GM18520 (cell line): Measurements from ENCODE around the gene FERMT2.

Experiments
- ATAC-seq: cut with Tn5 transposase; IDR thresholded peaks from one replicate; pipeline ENCODE4 v1.9.1; 2021; ENCODE audit not compliant: unreplicated experiment

The FERMT2 gene

GRCh38 chr14:52902971-52903619, 47.8 kb downstream of the FERMT2 start:
- no peak for ATAC-seq

GRCh38 chr14:52901357-52901980, 49.4 kb downstream of the FERMT2 start:
- no peak for ATAC-seq

GRCh38 chr14:52900731-52901130, 50.1 kb downstream of the FERMT2 start:
- no peak for ATAC-seq

- no peak for ATAC-seq
Observed at GRCh38 chr14:52898496-52898895, 52.4 kb downstream of the FERMT2 start.

- ATAC-seq = no peak
Observed at GRCh38 chr14:52895000-52895399, 55.9 kb downstream of the FERMT2 start.

- ATAC-seq = no peak
Observed at GRCh38 chr14:52891800-52892199, 59.0 kb downstream of the FERMT2 start.

- ATAC-seq = no peak
Observed at GRCh38 chr14:52888839-52889838, 61.7 kb downstream of the FERMT2 start.

- no peak for ATAC-seq
Observed at GRCh38 chr14:52888159-52888558, 62.7 kb downstream of the FERMT2 start.

GRCh38 chr14:52885230-52885629, 65.6 kb downstream of the FERMT2 start:
- no peak for ATAC-seq

GRCh38 chr14:52883658-52884057, 67.2 kb downstream of the FERMT2 start:
- ATAC-seq = no peak

- ATAC-seq = no peak
Observed at GRCh38 chr14:52882824-52883223, 68.0 kb downstream of the FERMT2 start.

GRCh38 chr14:52879958-52880357, 70.9 kb downstream of the FERMT2 start:
- ATAC-seq = no peak

GRCh38 chr14:52878946-52879345, 71.9 kb downstream of the FERMT2 start:
- no peak for ATAC-seq

GRCh38 chr14:52878469-52878868, 72.4 kb downstream of the FERMT2 start:
- ATAC-seq = no peak

GRCh38 chr14:52877628-52878027, 73.2 kb downstream of the FERMT2 start:
- no peak for ATAC-seq

GRCh38 chr14:52876806-52877205, 74.0 kb downstream of the FERMT2 start:
- no peak for ATAC-seq

- no peak for ATAC-seq
Observed at GRCh38 chr14:52876311-52876710, 74.5 kb downstream of the FERMT2 start.

GRCh38 chr14:52875707-52876106, 75.1 kb downstream of the FERMT2 start:
- no peak for ATAC-seq

- ATAC-seq = no peak
Observed at GRCh38 chr14:52874389-52874788, 76.5 kb downstream of the FERMT2 start.

- ATAC-seq = no peak
Observed at GRCh38 chr14:52873694-52874093, 77.2 kb downstream of the FERMT2 start.

- no peak for ATAC-seq
Observed at GRCh38 chr14:52873065-52873464, 77.8 kb downstream of the FERMT2 start.

- ATAC-seq = no peak
Observed at GRCh38 chr14:52871606-52872005, 79.2 kb downstream of the FERMT2 start.
